MM.1S (cell line): ENCODE data around the gene SREBF1.

ENCODE experiments used
- EZH2 ChIP-seq: fragments of 300-600 bp; sonication (generic); optimal IDR thresholded peaks from 2 replicates; pipeline ENCODE3; 2017; ENCODE audit warnings: low read depth, mild to moderate bottlenecking, antibody characterized with exemption, low read length, mixed read lengths
- EZH2phosphoT487 ChIP-seq: fragments of 300-600 bp; sonication (generic); IDR thresholded peaks from 2 replicates; pipeline ENCODE4 v1.6.1; 2018; ENCODE audit warnings: antibody characterized with exemption, low read length
- TF ChIP-seq, protein P1 (sequence below): fragments of 300-600 bp; sonication (generic); IDR thresholded peaks from 2 replicates; pipeline ENCODE4 v1.5.1; 2016; ENCODE audit warnings: antibody characterized with exemption, low read length, mixed read lengths

DNA sequence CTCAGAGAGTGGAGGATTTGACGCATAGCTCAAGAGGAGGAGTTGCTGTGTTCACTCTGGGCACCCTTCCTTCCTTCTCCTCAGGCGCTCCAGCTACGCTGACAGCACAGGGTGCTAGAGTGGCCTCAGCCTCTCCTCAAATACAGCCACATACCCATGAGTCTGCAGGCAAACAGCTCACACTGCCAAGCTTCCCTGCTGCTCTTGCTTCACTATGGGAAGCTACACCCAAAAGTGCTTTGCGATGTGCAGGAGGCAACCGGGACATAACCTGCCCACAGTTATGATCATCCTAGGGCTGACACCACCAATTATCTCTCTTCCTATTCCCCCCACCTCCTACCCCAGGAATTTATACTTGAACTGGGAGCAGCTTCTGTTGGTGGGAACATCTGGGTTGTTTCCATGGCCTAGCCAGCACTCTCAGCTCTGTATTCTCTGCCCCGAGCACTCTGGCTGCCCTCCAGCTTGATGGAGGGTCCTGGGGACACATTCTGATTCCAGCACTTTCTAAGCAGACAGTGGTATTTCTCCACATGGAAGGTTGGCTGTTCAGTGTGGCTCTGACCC is 40.3 kb upstream of the SREBF1 start:
- no peak for TF ChIP-seq EZH2
- TF ChIP-seq, protein P1, sequence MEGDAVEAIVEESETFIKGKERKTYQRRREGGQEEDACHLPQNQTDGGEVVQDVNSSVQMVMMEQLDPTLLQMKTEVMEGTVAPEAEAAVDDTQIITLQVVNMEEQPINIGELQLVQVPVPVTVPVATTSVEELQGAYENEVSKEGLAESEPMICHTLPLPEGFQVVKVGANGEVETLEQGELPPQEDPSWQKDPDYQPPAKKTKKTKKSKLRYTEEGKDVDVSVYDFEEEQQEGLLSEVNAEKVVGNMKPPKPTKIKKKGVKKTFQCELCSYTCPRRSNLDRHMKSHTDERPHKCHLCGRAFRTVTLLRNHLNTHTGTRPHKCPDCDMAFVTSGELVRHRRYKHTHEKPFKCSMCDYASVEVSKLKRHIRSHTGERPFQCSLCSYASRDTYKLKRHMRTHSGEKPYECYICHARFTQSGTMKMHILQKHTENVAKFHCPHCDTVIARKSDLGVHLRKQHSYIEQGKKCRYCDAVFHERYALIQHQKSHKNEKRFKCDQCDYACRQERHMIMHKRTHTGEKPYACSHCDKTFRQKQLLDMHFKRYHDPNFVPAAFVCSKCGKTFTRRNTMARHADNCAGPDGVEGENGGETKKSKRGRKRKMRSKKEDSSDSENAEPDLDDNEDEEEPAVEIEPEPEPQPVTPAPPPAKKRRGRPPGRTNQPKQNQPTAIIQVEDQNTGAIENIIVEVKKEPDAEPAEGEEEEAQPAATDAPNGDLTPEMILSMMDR, result no peak
- TF ChIP-seq EZH2phosphoT487, result no peak
